GM21367 (cell line): ENCODE results near the gene OR2A42.
"Not testable (repeated sequence)": the region's sequence is repeated elsewhere in the genome, so short reads cannot be mapped to it uniquely, and the experiment has no call there.

ENCODE experiments used
- ATAC-seq: cut with Tn5 transposase; IDR thresholded peaks from one replicate; pipeline ENCODE4 v1.9.1; 2021; ENCODE audit not compliant: unreplicated experiment

Gene OR2A42

DNA sequence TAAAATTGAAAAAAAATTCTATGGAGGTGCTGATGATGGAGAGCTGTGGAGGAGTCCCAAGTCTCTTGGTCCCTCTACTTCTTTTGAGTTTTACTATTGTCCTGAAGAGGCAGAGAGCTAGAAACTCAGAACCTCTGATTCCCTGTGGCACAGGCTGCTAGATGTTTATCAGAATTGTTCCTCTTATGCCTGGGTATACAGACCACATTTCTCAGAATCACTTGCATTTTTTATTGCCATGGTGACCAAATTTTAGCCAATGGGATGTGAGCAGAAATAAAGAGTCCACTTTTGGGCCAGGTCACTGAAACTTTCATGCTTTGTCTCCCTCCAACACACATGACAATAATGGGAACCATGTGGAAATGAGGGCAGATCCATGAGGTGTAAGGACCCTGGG is 15.7 kb downstream of the OR2A42 start:
- ATAC-seq = not testable (repeated sequence)

DNA sequence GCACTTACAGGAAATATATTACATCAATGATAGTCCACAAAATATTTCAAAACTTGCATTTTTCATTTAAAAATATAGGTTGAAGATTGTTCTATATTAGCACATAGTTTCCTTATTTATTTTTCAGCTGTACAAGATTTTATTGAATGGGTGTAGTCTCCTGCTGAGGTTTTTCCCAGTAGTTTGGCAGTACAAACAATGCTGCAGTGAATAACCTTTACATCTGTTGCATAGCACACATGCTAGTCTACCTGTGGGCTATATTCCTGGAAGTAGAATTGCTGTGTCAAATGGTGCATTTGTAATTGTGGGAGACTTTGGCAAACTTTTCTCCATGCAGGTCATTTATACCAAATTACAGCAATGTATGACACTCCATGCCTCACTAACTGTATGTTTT is 18.9 kb downstream of the OR2A42 start:
- not testable (repeated sequence) for ATAC-seq

DNA sequence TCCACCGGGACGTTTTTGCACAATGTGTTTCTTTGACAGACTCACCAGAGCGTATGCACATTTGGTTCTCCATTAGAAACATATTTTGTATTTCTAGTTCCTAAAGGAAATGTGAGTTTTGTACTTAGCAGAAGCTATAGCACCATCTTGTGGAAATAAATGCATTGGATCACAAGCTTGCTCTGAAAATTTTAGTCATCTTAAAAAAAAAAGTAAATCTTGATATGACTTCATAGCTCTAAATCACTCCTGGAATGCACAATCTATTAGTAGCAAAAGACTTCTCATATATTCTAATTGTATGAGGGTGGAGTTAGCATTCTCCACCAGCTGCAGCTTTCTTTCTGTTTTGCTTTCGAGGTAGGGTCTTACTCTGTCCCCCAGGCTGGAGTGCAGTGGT is 20.3 kb downstream of the OR2A42 start:
- not testable (repeated sequence) for ATAC-seq

DNA sequence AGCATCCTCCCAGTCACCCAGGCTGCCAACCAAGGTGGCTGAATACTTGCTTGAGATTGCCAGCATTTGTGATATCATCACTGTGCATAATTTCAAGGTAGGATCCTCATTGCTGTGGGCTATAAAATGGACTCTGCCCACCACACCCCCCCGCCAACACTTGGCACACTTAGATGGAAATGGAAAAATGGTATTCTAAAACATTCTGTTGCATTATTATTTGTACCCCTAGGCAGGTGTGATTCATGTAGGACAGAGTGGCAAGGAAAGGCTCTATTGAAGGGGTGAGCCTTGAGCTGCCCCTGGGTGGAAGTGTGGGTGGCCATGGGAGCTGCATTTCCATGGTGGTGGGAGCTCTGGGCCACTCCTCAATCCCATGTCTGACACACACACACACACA is 20.8 kb downstream of the OR2A42 start:
- ATAC-seq = not testable (repeated sequence)

DNA sequence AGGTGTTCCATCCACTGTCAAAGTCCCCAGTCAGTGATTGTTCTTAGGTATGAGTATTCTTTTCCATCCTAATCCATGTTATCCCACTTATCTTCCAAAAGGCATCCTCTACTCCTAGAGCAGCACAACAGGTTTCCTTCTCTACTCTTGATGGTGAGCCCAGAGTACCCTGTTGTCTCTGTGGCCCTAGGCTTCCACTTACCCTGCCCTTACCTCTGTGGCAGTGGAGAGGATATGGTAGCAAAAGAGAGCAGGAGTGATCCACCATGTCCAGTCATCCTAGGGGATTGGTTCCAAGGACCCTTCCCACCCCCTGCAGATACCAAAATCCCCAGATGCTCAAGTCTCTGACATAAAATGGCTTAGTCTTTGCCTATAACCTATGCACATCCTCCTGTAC is 22.2 kb downstream of the OR2A42 start:
- not testable (repeated sequence) for ATAC-seq

DNA sequence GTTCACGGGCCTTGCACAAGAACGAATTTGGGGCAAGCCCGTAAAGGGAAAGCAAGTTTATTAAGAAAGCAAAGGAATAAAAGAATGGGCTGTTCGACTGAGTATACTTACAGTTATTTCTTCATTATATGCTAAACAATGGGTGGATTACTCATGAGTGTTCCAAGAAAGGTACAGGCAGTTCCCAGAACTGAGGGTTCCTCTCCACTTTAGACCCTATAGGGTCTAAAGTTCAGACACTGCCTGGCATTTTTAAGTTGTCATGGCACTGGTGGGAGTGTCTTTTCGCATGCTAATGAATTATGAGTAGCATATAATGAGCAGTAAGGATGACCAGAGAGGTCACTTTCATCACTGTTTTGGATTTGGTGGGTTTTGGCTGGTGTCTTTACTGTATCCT is 34.1 kb downstream of the OR2A42 start:
- ATAC-seq = not testable (repeated sequence)

DNA sequence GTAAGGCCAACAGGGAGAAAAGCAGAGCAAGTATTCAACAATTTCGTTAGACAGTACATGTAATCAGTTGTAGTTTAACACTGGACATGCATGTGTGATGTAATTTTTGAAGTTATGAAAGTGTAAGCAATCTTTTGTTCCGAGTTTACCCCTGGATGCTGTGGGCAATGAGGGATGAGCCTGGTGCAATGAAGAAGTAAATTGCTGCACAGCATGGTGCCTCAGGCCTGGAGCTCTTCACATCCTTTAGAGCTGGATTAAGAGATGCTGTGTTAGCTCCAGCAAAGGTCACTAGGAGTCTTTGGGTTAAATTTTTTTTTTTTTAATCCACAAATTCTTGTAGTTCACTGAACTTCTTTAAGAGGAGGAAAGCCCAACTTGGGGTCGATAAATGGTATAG is 36.3 kb downstream of the OR2A42 start:
- ATAC-seq = not testable (repeated sequence)

DNA sequence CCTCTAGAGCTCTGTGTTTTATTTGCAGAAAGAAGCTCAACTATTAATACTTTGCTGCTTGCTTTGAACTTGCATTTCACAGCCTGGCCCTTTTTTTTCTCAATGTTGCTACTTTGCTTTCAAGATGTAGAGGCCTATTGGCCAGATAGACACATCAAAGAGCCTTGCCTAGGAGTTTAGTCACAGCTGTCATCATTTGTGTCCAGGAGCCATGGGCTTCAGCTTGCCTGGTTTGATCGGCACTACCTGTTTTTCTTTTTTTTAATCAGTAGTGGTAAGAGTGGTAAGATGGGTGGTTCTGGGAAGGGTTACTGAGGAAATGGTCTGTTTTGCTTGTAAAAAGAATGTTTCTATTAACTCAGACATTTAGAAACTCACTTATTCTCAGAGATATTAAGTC is 37.4 kb downstream of the OR2A42 start:
- peak; percentile 28 for ATAC-seq

DNA sequence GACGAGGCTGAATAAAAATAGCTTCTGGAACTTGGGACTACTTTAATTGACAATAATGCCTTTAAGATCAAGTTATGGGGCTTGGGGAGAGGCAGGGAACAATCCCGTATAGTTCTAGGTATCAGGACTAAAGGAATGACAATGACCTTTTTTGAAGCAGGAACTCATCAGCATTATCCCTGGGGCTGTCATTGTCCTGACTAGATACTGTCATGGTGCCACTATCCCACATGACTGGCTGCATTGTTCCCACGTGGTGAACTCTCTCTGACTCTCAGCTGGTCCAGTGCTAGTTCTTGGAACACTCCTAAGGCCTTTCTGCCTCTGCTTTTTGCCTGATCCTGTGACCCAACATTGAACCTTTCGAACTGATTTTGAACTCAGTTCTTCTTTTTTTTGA is 40.5 kb downstream of the OR2A42 start:
- ATAC-seq = not testable (repeated sequence)

DNA sequence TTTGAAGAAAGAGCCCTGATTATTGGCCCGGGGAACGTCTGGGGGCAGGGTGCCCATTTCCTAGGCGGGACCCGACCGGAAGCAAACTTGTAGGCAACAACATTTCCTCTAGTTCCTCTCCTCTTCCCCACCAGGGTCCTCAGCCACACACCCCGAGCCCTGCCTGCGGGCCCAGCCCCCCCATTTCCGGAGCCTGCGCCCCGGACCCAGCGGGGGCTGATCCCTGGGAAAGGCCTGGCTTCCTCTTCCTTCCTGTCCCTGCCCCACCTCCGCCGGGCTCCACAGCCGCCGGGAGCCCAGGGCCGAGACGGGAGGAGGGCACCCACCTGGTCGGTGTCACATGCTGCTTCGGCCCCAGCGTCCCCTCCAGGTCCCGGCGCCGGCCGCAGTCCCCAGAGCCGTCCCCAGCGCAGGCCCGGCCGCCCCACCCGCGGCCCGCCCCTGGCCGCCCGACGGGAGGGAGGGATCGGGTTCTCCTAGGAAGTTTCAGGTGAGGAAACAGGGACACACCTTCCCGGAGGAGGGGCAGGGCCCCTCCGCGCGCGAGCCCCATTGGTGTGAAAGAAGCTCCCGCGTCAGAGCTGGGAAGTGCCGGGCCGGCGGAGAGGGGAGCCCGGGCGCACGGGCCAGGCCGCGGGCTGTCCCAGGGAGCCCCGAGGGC is 44.1 kb downstream of the OR2A42 start, which contains the start of gene ARHGEF35:
Gene ARHGEF35 (minus strand): TSS at position 622 of the 661 bp plus-strand sequence. CDS start 7,450 bp downstream, outside the sequence.
- ATAC-seq = peak; percentile 57

DNA sequence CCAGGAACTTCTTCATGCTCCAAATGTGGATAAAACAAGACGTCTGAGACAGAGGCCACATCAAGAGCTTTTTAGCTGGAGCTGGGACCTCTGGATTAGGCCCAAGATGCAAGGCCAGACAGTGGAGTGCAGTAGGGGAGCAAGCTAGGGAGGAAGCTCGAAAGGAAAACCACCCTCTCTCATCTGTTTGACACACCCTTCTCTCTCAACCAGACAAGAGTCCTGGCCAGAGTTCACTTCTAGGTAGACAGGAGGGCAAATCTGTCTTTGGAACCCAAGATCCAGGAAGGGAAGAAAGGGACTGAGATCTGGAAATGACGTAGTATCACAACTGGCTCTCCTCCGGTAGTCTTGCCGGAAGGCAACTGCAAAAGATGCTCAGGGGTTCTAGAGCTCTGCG is 45.0 kb downstream of the OR2A42 start:
- ATAC-seq = not testable (repeated sequence)

DNA sequence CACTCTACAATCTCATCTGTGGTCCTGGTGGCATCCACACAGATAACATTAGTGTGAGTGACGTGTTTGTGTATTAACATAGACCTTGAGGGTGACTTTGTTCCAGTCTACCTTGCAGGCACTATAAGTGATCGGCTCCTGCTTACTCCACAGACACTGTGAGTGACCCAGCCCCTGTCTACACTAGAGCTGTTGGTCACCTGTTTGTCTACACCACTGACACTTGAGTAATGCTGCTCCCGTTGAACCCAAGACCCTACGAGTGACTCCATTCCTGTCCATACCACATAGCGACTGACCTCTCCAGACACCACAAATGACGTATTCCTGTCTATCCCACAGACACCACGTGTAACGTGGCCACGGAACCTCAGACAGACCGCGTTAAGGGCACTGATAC is 45.6 kb downstream of the OR2A42 start:
- not testable (repeated sequence) for ATAC-seq

DNA sequence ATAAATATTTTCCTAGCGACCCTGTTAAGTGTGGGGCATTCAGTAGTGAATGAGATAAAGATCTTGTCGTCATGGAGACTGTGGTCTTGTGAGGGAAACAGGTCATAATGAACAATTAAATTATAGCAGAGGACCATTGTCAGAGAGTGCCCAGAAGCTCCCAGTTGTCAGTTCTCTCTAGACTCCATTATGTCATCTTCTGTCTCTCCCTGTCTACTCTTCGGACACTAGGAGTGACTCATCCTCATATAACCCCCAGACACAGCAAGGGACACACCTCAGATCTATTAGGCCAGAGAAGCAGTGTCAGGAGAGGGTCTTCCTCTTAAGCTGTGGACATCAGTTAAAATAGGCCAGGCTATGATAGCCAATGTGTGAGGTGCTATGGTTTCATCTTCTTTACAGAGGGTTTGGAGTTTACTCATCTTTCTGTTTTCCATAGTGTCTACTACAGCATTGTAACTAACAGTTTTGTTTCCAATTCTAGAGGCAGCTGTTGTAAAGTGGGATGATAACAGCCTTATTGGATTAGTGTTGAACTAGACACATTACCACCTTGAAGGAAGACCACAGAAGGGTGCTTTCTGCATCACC is 50.7 kb downstream of the OR2A42 start:
- not testable (repeated sequence) for ATAC-seq

DNA sequence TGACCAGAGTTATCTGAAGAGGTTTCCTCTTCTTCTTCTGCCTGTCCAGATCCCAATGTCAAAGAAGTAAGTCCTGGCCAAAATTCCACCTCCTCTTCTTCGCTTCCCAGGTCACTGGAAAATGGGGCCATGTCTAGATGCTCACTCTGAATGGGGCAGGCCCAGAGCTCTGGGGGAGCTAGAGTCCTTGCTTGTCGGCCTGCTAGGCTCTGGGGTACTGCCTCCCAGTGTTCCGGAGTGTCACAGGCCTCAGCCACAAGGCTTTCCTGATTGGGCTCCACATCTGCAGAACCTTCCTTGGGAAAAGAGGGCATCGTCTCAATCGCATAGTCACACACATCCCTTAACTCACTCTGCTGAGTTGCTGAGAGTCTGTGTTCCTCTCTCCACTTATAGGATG is 51.6 kb downstream of the OR2A42 start:
- ATAC-seq = not testable (repeated sequence)

DNA sequence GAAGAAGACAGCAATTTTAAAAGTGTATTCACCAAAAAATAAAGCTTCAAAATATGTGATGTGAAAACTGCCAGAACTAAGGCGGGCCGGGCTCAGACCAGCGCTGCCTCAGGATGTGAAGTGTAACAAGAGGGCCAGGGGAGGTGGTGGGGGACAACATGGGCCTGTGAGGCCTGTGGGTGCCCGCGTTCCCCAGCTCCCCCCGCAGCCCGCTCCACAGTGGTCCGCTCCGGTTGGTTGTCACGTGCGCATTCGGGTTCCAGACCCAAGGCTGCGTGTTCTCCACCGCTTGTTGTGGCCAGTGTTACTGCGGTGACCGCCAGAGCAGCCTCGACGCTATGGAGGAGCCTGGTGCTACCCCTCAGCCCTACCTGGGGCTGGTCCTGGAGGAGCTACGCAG is 56.2 kb downstream of the OR2A42 start, which contains the start of gene CTAGE4:
Gene CTAGE4 (plus strand): TSS at position 301 of the 400 bp plus-strand sequence. CDS start 38 bp downstream, at position 339.
- not testable (repeated sequence) for ATAC-seq

DNA sequence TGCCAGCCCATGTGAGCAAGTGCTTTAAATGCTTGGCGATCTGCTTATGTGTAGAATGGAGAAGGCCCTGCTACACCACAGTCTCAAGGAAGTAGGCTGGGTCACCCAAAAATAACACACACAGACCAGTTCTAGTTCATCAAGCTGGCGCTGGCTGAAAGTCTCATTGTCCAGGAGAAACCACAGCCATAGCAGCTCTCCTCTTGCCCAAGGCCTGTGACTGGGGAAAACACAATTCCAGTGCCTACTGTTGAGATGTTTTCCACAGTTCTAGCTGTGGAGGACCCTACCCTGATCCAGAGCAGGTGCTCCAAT is 60.3 kb downstream of the OR2A42 start:
- not testable (repeated sequence) for ATAC-seq

DNA sequence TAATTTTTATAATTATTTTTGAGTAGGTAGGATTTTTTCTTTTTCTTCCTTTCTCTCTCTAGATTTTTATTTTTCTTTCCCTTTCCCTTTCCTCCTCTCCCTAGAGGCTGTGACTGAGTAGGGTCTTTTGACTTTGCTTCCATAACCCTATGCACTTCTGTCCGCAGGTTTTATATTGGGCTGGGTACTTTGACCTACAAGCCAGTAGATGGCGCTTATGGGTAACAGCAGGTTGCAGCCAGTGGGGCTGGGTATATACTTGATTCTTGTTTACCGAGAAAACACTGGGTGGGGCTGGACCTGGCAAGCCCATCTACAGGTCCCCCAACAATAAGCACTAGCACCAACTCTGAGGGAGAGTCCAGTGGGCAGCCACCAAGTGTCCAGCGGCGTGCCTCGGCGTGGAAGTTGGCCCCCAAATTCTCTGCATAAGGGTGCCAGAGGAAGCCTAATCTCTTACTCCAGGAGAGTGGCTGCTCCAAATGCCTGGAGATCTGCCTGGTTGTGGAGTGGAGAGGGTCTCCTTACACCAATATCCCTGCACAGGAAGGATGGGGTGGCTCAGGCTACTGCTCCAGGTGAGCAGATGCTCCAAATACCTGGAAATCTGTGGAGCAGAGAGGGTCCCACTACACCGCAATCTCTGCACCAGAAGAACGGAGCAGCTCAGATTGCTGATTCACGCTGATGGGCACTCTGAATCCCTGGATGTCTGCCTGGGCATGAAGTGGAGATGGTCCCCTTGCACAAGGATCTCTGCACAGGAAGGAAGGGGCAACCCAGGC is 60.8 kb downstream of the OR2A42 start:
- ATAC-seq = peak; percentile 95
